ENCODE data around the gene NPFFR1.
"Not testable (repeated sequence)": the region's sequence is repeated elsewhere in the genome, so short reads cannot be mapped to it uniquely, and the experiment has no call there.

- not testable (repeated sequence) for TF ChIP-seq POLR2A (IDR thresholded peaks at IDR 0.05; ENCODE audit: extremely low read depth, insufficient read length); CTCF (IDR thresholded peaks at IDR 0.05; ENCODE audit: low read depth, low read length); MAX (IDR thresholded peaks at IDR 0.05; ENCODE audit: low read depth, low read length)
Measured at GRCh38 chr10:70239986-70240385, 43.8 kb downstream of the NPFFR1 start.

Measured in NB4 (cell line).